Ovary (tissue), 9 donors: ENCODE data around the gene BMI1. TPM values are rescaled to one million over a fixed set of nuclear protein-coding genes. Genes with fewer than 3 reads are reported as not detected.

Experiments used
- DNase-seq, 5 donors: peaks; one replicate each; pipeline ENCODE4 v3.0.0-alpha.2; 2019 to 2020
- H3K27ac ChIP-seq, 2 donors: fragments of 200-600 bp; one replicate each; pipeline versions ENCODE4 v1.5.1 to v1.8.0; 2019 to 2022
- H3K27me3 ChIP-seq: fragments of 200-600 bp; one replicate; pipeline ENCODE4 v1.8.0; 2022
- H3K36me3 ChIP-seq: fragments of 200-600 bp; sonication (generic); one replicate; pipeline ENCODE4 v1.5.1; 2019
- H3K4me1 ChIP-seq: one replicate; pipeline ENCODE4 v1.8.1; 2013; ENCODE audit warnings: mild to moderate bottlenecking, moderate library complexity; ENCODE audit not compliant: insufficient read depth
- H3K4me3 ChIP-seq: fragments of 200-600 bp; sonication (generic); one replicate; pipeline ENCODE4 v1.5.1; 2017
- H3K9me3 ChIP-seq, 2 donors: fragments of 200-600 bp in 1 of 2; sonication (generic) in 1 of 2; one replicate each; pipeline versions ENCODE4 v1.5.1 to v1.8.1; 2013 to 2019; ENCODE audit warnings: mild to moderate bottlenecking in 1 of 2, moderate library complexity in 1 of 2
- EP300 ChIP-seq: sonication (generic); formaldehyde crosslinking; IDR thresholded peaks from one replicate; pipeline ENCODE4 v1.6.1; 2017; ENCODE audit warnings: antibody characterized with exemption
- POLR2A ChIP-seq: fragments of 450-650 bp; IDR thresholded peaks from one replicate; pipeline ENCODE4 v1.6.1; 2017; ENCODE audit warnings: antibody characterized with exemption, mild to moderate bottlenecking, moderate library complexity
- WGBS, 3 donors: extraction: QIAGEN DNeasy Blood & Tissue Kit in 1 of 3; methylation state at CpG; one replicate each; pipeline versions ENCODE4 v1.1.5 to v1.1.7; 2013 to 2017; 5-methylcytosine and 5-hydroxymethylcytosine counted together
- intact Hi-C, 4 donors: fragments of 100-400 bp; cut with DNase I; formaldehyde crosslinking; loops; one replicate each; pipeline versions ENCODE4 v1.11.0 to v1.15.1; 2022 to 2023
- polyA plus RNA-seq, 2 donors: library from polyadenylated mRNA; stranded (reverse); fragments of 200-250 nt in 1 of 2; fragments of 350-450 nt in 1 of 2; fragmentation: Illumina TruSeq in 1 of 2; extraction: RNeasy Lipid Tissue Mini Kit (QIAGEN cat#74804) in 1 of 2; gene quantifications; one replicate each; pipeline ENCODE4 v1.2.3, GENCODE V29; 2013 to 2014
- total RNA-seq, 7 donors: library from RNA; depleted of rRNA in 2 of 7; stranded (reverse); fragments of >200 nt in 2 of 7; fragmentation: NEBNext Ultra II Directional in 3 of 7; extraction: Animal tissue kit (Norgen Biotek cat#: 25700) in 3 of 7; gene quantifications; one replicate each; pipeline versions ENCODE4 v1.1.0 to v1.2.4, GENCODE V29; 2016 to 2023
- TF ChIP-seq, protein P1 (sequence below), 3 donors: fragments of 450-650 bp in 2 of 3; fragments of 200-600 bp in 1 of 3; IDR thresholded peaks; one replicate each; pipeline versions ENCODE4 v1.5.1 to v1.8.0; 2016 to 2022; ENCODE audit warnings: antibody characterized with exemption in 3 of 3, mild to moderate bottlenecking in 1 of 3
- donor health status: DM: no; HTN: no; CAD: no; lungs with moderate emphysema.
- donor health status: DM: no; HTN: no; CAD: no.
- donor health status: Bipolar disorder and iron deficiency.
- donor health status: DM: yes; HTN: yes; CAD: no.
- donor health status: DM: no; HTN: no; CAD: no.
- donor health status: DM: yes; HTN: yes; CAD: no.

The BMI1 gene
- total and polyA plus RNA-seq, 9 donors: 18.7 to 63.3 (median 39.6) TPM

DNA sequence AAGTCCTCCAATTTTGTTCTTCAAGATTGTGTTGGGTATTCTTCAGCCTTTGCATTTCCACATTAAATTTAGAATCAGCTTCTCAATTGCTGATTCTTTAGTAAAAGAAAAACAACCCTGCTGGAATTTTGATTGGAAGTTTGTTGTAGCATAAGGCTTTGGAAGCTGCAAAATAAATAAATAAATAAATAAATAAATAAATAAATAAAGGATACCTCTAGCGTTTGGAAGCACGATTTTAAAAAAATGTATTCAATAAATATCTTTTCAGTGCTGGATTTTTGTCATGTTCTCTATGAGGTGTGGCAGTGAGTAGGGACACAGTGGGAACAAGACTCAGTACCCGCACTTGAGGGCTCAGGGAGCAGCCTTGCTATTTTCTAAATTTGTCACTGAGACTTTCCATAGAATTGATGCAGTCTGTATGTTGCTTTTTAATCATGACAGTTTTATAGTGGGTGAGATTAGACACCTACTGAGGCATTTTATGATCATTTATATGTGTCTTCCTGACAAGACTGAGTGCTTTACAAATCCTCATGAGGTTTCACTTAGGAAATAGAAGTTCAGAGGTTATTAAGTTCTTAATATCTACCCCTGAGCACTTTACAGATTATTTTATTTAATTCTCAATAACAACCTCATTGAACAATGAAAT lies 27.0 kb upstream of the BMI1 start:
- H3K27ac ChIP-seq: no peak overlapping the region
- no peaks in the 10 kb centered on the region for H3K27me3 ChIP-seq
- H3K4me3 ChIP-seq: no peak overlapping the region
- no peaks in the 10 kb centered on the region for H3K36me3 ChIP-seq
- H3K9me3 ChIP-seq: no peaks in the 10 kb centered on the region
- intact Hi-C loops: no loop called here
- DNase-seq: no peak
- H3K4me1 ChIP-seq: no peaks in the 10 kb centered on the region
- TF ChIP-seq, protein P1, sequence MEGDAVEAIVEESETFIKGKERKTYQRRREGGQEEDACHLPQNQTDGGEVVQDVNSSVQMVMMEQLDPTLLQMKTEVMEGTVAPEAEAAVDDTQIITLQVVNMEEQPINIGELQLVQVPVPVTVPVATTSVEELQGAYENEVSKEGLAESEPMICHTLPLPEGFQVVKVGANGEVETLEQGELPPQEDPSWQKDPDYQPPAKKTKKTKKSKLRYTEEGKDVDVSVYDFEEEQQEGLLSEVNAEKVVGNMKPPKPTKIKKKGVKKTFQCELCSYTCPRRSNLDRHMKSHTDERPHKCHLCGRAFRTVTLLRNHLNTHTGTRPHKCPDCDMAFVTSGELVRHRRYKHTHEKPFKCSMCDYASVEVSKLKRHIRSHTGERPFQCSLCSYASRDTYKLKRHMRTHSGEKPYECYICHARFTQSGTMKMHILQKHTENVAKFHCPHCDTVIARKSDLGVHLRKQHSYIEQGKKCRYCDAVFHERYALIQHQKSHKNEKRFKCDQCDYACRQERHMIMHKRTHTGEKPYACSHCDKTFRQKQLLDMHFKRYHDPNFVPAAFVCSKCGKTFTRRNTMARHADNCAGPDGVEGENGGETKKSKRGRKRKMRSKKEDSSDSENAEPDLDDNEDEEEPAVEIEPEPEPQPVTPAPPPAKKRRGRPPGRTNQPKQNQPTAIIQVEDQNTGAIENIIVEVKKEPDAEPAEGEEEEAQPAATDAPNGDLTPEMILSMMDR (IDR thresholded peaks at IDR 0.05): no peak
- TF ChIP-seq POLR2A (no peak), EP300 (no peak)
- WGBS, 3 donors: 80 to 89% (median 86%) methylated on average over 3 of the region's 3 CpGs

DNA sequence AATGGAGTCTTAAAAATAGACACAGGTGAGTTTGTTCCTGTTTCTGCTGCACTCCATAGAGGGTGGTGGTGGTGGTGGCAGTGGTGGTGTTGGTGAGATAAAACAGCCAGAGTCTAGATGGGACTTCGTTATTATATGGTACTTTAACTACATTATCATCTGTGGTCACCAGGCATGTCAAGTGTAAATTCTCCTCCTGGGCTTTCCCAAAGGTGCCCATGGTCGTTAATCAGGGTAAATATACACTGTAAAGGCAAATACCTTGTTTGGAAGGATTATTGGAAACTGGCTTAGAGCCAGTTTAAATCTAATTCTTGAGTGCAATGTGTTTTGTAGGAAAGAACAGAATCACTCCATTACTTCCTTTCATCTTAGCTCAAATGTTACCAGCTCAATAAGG lies 26.2 kb upstream of the BMI1 start:
- Histone ChIP-seq H3K4me1 (no peaks in the 10 kb centered on the region), H3K4me3 (no peak overlapping the region), H3K9me3 (no peaks in the 10 kb centered on the region), H3K27ac (no peak overlapping the region), H3K27me3 (no peaks in the 10 kb centered on the region), H3K36me3 (no peaks in the 10 kb centered on the region)
- WGBS, 3 donors: 42 to 66% (median 50%) methylated on average over 2 of the region's 2 CpGs
- TF ChIP-seq EP300 (no peak), POLR2A (no peak)
- TF ChIP-seq, protein P1 (IDR thresholded peaks at IDR 0.05): no peak
- DNase-seq: no peak
- intact Hi-C loops: no loop called here

GRCh38 chr10:22301193-22301592 lies 19.7 kb upstream of the BMI1 start:
- no peaks in the 10 kb centered on the region for H3K27me3 ChIP-seq
- WGBS, 3 donors: 90 to 97% (median 95%) methylated on average over 4 of the region's 4 CpGs
- no peak overlapping the region for H3K27ac ChIP-seq
- no peaks in the 10 kb centered on the region for H3K9me3 ChIP-seq
- H3K36me3 ChIP-seq: no peaks in the 10 kb centered on the region
- no peak for DNase-seq
- H3K4me1 ChIP-seq: no peaks in the 10 kb centered on the region
- intact Hi-C loops: no loop called here
- TF ChIP-seq EP300 (no peak), POLR2A (no peak)
- TF ChIP-seq, protein P1 (IDR thresholded peaks at IDR 0.05): no peak
- no peak overlapping the region for H3K4me3 ChIP-seq

- intact Hi-C loops: no loop called here
- H3K9me3 ChIP-seq: no peaks in the 10 kb centered on the region
- no peak for TF ChIP-seq EP300
- TF ChIP-seq, protein P1 (IDR thresholded peaks at IDR 0.05): no peak
- no peak for TF ChIP-seq POLR2A
- DNase-seq: no peak
- no peaks in the 10 kb centered on the region for H3K27me3 ChIP-seq
- WGBS, 3 donors: 93 to 97% (median 94%) methylated on average over 3 of the region's 3 CpGs
- no peak overlapping the region for H3K27ac ChIP-seq
- no peak overlapping the region for H3K4me3 ChIP-seq
- no peaks in the 10 kb centered on the region for H3K36me3 ChIP-seq
- H3K4me1 ChIP-seq: no peaks in the 10 kb centered on the region
Observed at GRCh38 chr10:22303461-22303860, 17.4 kb upstream of the BMI1 start.
